Astrocyte of the cerebellum (primary cell): Measurements from ENCODE around the gene MEN1.

ENCODE experiments used
- DNase-seq: peaks from one replicate; pipeline ENCODE4 v3.0.0-alpha.2; 2011; ENCODE audit warnings: low read depth
- H3K4me3 ChIP-seq: 2 replicates; pipeline ENCODE4 v1.5.1; 2011; ENCODE audit warnings: mild to moderate bottlenecking, low read depth, low read length, moderate library complexity
- in situ Hi-C: cut with HindIII; loops from 2 replicates; pipeline ENCODE4 v1.10.0; 2017; ENCODE audit warnings: low sequenced_read_pairs
- TF ChIP-seq, protein P1 (sequence below): IDR thresholded peaks from 2 replicates; pipeline ENCODE4 v1.5.1; 2012; ENCODE audit warnings: low read length, low read depth, moderate library complexity, mild to moderate bottlenecking; ENCODE audit errors: missing control alignments

MEN1 gene

GRCh38 chr11:64766881-64767280 is 43.5 kb downstream of the MEN1 start:
- in situ Hi-C loops: loop anchor here (25.0 kb wide), 1 partner anchor 95 kb away; no protein-coding TSS in a partner anchor
- TF ChIP-seq, protein P1, sequence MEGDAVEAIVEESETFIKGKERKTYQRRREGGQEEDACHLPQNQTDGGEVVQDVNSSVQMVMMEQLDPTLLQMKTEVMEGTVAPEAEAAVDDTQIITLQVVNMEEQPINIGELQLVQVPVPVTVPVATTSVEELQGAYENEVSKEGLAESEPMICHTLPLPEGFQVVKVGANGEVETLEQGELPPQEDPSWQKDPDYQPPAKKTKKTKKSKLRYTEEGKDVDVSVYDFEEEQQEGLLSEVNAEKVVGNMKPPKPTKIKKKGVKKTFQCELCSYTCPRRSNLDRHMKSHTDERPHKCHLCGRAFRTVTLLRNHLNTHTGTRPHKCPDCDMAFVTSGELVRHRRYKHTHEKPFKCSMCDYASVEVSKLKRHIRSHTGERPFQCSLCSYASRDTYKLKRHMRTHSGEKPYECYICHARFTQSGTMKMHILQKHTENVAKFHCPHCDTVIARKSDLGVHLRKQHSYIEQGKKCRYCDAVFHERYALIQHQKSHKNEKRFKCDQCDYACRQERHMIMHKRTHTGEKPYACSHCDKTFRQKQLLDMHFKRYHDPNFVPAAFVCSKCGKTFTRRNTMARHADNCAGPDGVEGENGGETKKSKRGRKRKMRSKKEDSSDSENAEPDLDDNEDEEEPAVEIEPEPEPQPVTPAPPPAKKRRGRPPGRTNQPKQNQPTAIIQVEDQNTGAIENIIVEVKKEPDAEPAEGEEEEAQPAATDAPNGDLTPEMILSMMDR: no peak
- H3K4me3 ChIP-seq: no peak overlapping the region
- no peak for DNase-seq

GRCh38 chr11:64765851-64766665 is 44.3 kb downstream of the MEN1 start:
- in situ Hi-C loops: loop anchor here (25.0 kb wide), 1 partner anchor 96 kb away; no protein-coding TSS in a partner anchor
- DNase-seq: no peak
- no peak overlapping the region for H3K4me3 ChIP-seq
- TF ChIP-seq, protein P1: no peak

DNA sequence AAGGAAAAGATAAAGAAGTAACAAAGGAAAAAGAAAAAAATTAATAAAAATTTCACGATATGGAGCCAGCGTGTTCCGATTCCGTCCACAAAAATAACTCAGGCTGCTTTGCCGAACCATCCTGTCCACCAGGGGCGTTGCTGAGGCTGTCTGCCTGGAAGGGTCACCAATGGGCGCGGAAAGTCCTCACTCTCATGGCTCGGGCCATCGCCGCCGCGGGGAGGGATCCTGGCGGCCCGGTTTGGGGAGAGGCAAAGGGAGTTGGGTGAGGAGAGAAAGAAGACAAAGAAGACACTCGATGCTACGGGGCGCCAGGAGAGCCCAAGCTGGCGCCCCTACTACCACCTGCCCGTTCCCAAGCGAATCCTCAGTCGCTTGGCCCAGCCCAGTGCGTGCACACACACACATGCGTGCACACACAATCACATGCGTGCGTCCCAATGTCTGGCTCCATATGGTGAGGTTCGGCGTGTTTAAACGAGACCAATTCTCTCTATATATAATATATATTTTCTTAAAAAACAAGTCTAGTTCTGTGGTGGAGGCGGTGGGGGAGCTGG is 45.0 kb downstream of the MEN1 start:
- in situ Hi-C loops: loop anchor here (25.0 kb wide), 1 partner anchor 97 kb away; no protein-coding TSS in a partner anchor
- TF ChIP-seq, protein P1: peak; percentile 48
- no peak overlapping the region for H3K4me3 ChIP-seq
- DNase-seq: no peak

- TF ChIP-seq, protein P1: no peak
- DNase-seq: no peak
- in situ Hi-C loops: loop anchor here (25.0 kb wide), 1 partner anchor 98 kb away; no protein-coding TSS in a partner anchor
- no peak overlapping the region for H3K4me3 ChIP-seq
These were observed 45.6 kb downstream of the MEN1 start for GRCh38 chr11:64764753-64765152.

- TF ChIP-seq, protein P1: no peak
- no peak overlapping the region for H3K4me3 ChIP-seq
- in situ Hi-C loops: loop anchor here (25.0 kb wide), 1 partner anchor 98 kb away; no protein-coding TSS in a partner anchor
- no peak for DNase-seq
These were observed 46.2 kb downstream of the MEN1 start for GRCh38 chr11:64764040-64764611.

DNA sequence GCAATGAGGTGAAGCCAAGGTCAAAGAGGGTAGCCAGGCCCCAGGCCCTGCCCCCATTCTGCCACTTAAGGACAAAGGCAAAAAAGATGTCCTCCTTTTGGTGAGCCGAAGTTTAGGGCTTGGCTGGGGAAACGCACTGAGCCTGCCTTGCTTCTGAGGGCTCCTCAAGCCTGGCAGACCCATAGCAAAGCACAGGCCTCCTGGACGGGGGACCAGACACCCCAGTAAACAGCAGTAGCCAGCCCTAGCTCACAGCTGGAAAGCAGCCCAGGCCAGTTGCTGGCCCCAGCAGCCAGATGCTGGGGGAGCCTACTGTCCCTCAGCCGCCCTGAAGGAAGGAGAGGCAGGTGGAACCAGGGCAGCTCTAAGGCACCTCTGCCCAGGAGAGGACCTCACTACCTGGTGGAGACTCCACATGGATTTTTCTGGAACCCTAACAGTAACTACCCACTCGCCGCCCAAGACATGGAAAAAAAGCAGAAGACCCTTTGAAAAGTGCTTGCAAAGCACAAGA is 46.8 kb downstream of the MEN1 start:
- in situ Hi-C loops: loop anchor here (25.0 kb wide), 1 partner anchor 99 kb away; no protein-coding TSS in a partner anchor
- TF ChIP-seq, protein P1: no peak
- DNase-seq: no peak
- H3K4me3 ChIP-seq: no peak overlapping the region
